Smooth muscle cell (in vitro differentiated cells): Measurements from ENCODE around the gene TBL1X. TPM values are rescaled to one million over a fixed set of nuclear protein-coding genes. Genes with fewer than 3 reads are reported as not detected.

Source experiments
- DNase-seq: peaks from one replicate; lab custom pipeline; 2025; ENCODE audit not compliant: unreplicated experiment; lab: John Stamatoyannopoulos, UW
- H2AFZ ChIP-seq: fragments of 200-600 bp; sonication (generic); 2 replicates; pipeline ENCODE4 v1.6.0; 2016; ENCODE audit warnings: antibody characterized with exemption, low read depth, mild to moderate bottlenecking
- H3F3A ChIP-seq: fragments of 200-600 bp; sonication (generic); 2 replicates; pipeline ENCODE4 v1.6.0; 2017; ENCODE audit warnings: antibody characterized with exemption, low read depth
- H3K27ac ChIP-seq: fragments of 200-600 bp; sonication (generic); 2 replicates; pipeline ENCODE4 v1.5.1; 2016; ENCODE audit warnings: low read depth, mild to moderate bottlenecking
- H3K27me3 ChIP-seq: fragments of 200-600 bp; sonication (generic); 2 replicates; pipeline ENCODE4 v1.6.1; 2016; ENCODE audit warnings: low read depth, mild to moderate bottlenecking
- H3K36me3 ChIP-seq: fragments of 200-600 bp; sonication (generic); 2 replicates; pipeline ENCODE4 v1.5.1; 2016; ENCODE audit warnings: low read depth
- H3K4me1 ChIP-seq: fragments of 200-600 bp; sonication (generic); 2 replicates; pipeline ENCODE4 v1.5.1; 2016; ENCODE audit warnings: low read depth
- H3K4me2 ChIP-seq: fragments of 200-600 bp; sonication (generic); 2 replicates; pipeline ENCODE4 v1.6.0; 2016; ENCODE audit warnings: mild to moderate bottlenecking
- H3K4me3 ChIP-seq: fragments of 200-600 bp; sonication (generic); 2 replicates; pipeline ENCODE4 v1.5.1; 2016; ENCODE audit warnings: mild to moderate bottlenecking
- H3K79me2 ChIP-seq: fragments of 200-600 bp; sonication (generic); 2 replicates; pipeline ENCODE4 v1.6.0; 2016; ENCODE audit warnings: low read depth, mild to moderate bottlenecking
- H3K9ac ChIP-seq: fragments of 200-600 bp; sonication (generic); 2 replicates; pipeline ENCODE4 v1.6.0; 2016; ENCODE audit warnings: low read depth
- H3K9me3 ChIP-seq: fragments of 200-600 bp; sonication (generic); replicated peaks from 2 replicates; pipeline ENCODE4 v1.5.1; 2016; ENCODE audit warnings: low read depth
- H4K20me1 ChIP-seq: fragments of 200-600 bp; sonication (generic); 2 replicates; pipeline ENCODE4 v1.6.0; 2016; ENCODE audit warnings: low read depth
- CTCF ChIP-seq: fragments of 200-600 bp; sonication (generic); IDR thresholded peaks from 2 replicates; pipeline ENCODE4 v1.5.1; 2017; ENCODE audit warnings: borderline replicate concordance, mild to moderate bottlenecking, antibody characterized with exemption; ENCODE audit not compliant: insufficient read depth, poor library complexity, severe bottlenecking
- WGBS: methylation state at CpG from one replicate; pipeline ENCODE4 v1.1.7; 2016; ENCODE audit warnings: low lambda C conversion rate; 5-methylcytosine and 5-hydroxymethylcytosine counted together
- polyA plus RNA-seq: library from polyadenylated mRNA; unstranded; fragments of >200 nt; fragmentation: Nextera tagmentation; extraction: Ambion mirVana; gene quantifications from 2 replicates; pipeline ENCODE4 v1.2.1, GENCODE V29; 2016
- total RNA-seq: library from RNA; depleted of rRNA; stranded (reverse); fragments of >200 nt; gene quantifications from 2 replicates; pipeline ENCODE4 v1.2.3, GENCODE V29; 2014

TBL1X gene
- total and polyA plus RNA-seq, 2 experiments from 2014 or later = 9.0 to 9.8 TPM

GRCh38 chrX:9698576-9698975 is 233.7 kb downstream of the TBL1X start:
- no peaks in the 10 kb centered on the region for H3K27me3 ChIP-seq
- H3K79me2 ChIP-seq = no peaks in the 10 kb centered on the region
- no peaks in the 10 kb centered on the region for H3F3A ChIP-seq

GRCh38 chrX:9700555-9700954 is 235.7 kb downstream of the TBL1X start:
- H3K27ac ChIP-seq = no peak overlapping the region
- no peak for TF ChIP-seq CTCF
- peaks cover 4% of the 10 kb centered on the region for H3K9me3 ChIP-seq
- no peak for DNase-seq
- no peak overlapping the region for H2AFZ ChIP-seq
- no peaks in the 10 kb centered on the region for H3K27me3 ChIP-seq
- H3K4me3 ChIP-seq = no peak overlapping the region
- no peaks in the 10 kb centered on the region for H3K36me3 ChIP-seq
- H3K4me1 ChIP-seq = no peaks in the 10 kb centered on the region
- H4K20me1 ChIP-seq = no peaks in the 10 kb centered on the region
- no peak overlapping the region for H3K4me2 ChIP-seq
- no peak overlapping the region for H3K9ac ChIP-seq
- H3K79me2 ChIP-seq = no peaks in the 10 kb centered on the region
- WGBS = 77% methylated on average over 15 of the region's 15 CpGs
- no peaks in the 10 kb centered on the region for H3F3A ChIP-seq

More at GRCh38 chrX:9698576-9698975, 233.7 kb downstream of the TBL1X start:
- Histone ChIP-seq H3K4me2 (no peak overlapping the region), H3K27ac (no peak overlapping the region), H2AFZ (no peak overlapping the region), H3K9me3 (no peaks in the 10 kb centered on the region), H3K4me3 (no peak overlapping the region), H4K20me1 (no peaks in the 10 kb centered on the region), H3K4me1 (no peaks in the 10 kb centered on the region), H3K36me3 (no peaks in the 10 kb centered on the region), H3K9ac (no peak overlapping the region)
- WGBS = 84% methylated on average over 12 of the region's 12 CpGs
- TF ChIP-seq CTCF = no peak
- no peak for DNase-seq

GRCh38 chrX:9701790-9702189 is 236.9 kb downstream of the TBL1X start:
- Histone ChIP-seq H3K27ac (no peak overlapping the region), H3K4me1 (no peaks in the 10 kb centered on the region), H3K9ac (no peak overlapping the region), H3K9me3 (peaks cover 4% of the 10 kb centered on the region), H3K4me3 (no peak overlapping the region), H4K20me1 (no peaks in the 10 kb centered on the region), H3K36me3 (no peaks in the 10 kb centered on the region), H3K4me2 (no peak overlapping the region), H3K27me3 (no peaks in the 10 kb centered on the region), H3K79me2 (no peaks in the 10 kb centered on the region), H2AFZ (no peak overlapping the region), H3F3A (no peaks in the 10 kb centered on the region)
- TF ChIP-seq CTCF = no peak
- 93% methylated on average over 12 of the region's 12 CpGs for WGBS
- DNase-seq = no peak

GRCh38 chrX:9703406-9703805 is 238.5 kb downstream of the TBL1X start:
- Histone ChIP-seq H3K27ac (no peak overlapping the region), H4K20me1 (no peaks in the 10 kb centered on the region), H3K4me2 (no peak overlapping the region), H3K9me3 (peaks cover 4% of the 10 kb centered on the region), H3K9ac (no peak overlapping the region), H3K27me3 (no peaks in the 10 kb centered on the region), H3K36me3 (no peaks in the 10 kb centered on the region), H3K4me3 (no peak overlapping the region), H2AFZ (no peak overlapping the region), H3K79me2 (no peaks in the 10 kb centered on the region), H3F3A (no peaks in the 10 kb centered on the region), H3K4me1 (no peaks in the 10 kb centered on the region)
- no peak for TF ChIP-seq CTCF
- 89% methylated on average over 14 of the region's 14 CpGs for WGBS
- DNase-seq = no peak
